WTC11 (cell line): Measurements from ENCODE around the gene AFG3L2.

Source experiments
- NR2C2 ChIP-seq: sonication (generic); formaldehyde crosslinking; IDR thresholded peaks from 2 replicates; pipeline ENCODE4 v1.8.0; 2022; ENCODE audit warnings: mild to moderate bottlenecking, missing genetic modification reagents
- PRRX2 ChIP-seq: fragments of 250-450 bp; sonication (Bioruptor Pico); IDR thresholded peaks from 2 replicates; pipeline ENCODE4 v1.8.0; 2021; ENCODE audit warnings: mild to moderate bottlenecking
- TCF7 ChIP-seq: sonication (generic); formaldehyde crosslinking; IDR thresholded peaks from 2 replicates; pipeline ENCODE4 v1.8.0; 2022; ENCODE audit warnings: mild to moderate bottlenecking, low read depth, missing genetic modification reagents, moderate library complexity
- TF ChIP-seq, protein P1 (sequence below): fragments of 200-600 bp; IDR thresholded peaks from 2 replicates; pipeline ENCODE4 v1.8.0; 2022; ENCODE audit warnings: antibody characterized with exemption
- TF ChIP-seq, protein P2 (sequence below): sonication (generic); formaldehyde crosslinking; IDR thresholded peaks from 2 replicates; pipeline ENCODE4 v1.8.0; 2023; ENCODE audit warnings: missing genetic modification reagents, mild to moderate bottlenecking, borderline replicate concordance
- TF ChIP-seq, protein P3 (sequence below): sonication (generic); formaldehyde crosslinking; IDR thresholded peaks from 2 replicates; pipeline ENCODE4 v1.8.1; 2022; ENCODE audit warnings: mild to moderate bottlenecking, moderate library complexity, missing genetic modification reagents
- TF ChIP-seq, protein P4 (sequence below): sonication (generic); formaldehyde crosslinking; IDR thresholded peaks from 2 replicates; pipeline ENCODE4 v1.8.1; 2023; ENCODE audit warnings: mild to moderate bottlenecking, moderate library complexity, missing genetic modification reagents
- TF ChIP-seq, protein P5 (sequence below): sonication (generic); formaldehyde crosslinking; IDR thresholded peaks from 2 replicates; pipeline ENCODE4 v1.8.1; 2023; ENCODE audit warnings: mild to moderate bottlenecking, missing genetic modification reagents, moderate library complexity
- TF ChIP-seq, protein P6 (sequence below): sonication (generic); formaldehyde crosslinking; IDR thresholded peaks from 2 replicates; pipeline ENCODE4 v1.8.0; 2022; ENCODE audit warnings: mild to moderate bottlenecking, missing genetic modification reagents
- TF ChIP-seq, protein P7 (sequence below): sonication (generic); formaldehyde crosslinking; IDR thresholded peaks from 2 replicates; pipeline ENCODE4 v1.8.0; 2023; ENCODE audit warnings: mild to moderate bottlenecking, missing genetic modification reagents

DNA sequence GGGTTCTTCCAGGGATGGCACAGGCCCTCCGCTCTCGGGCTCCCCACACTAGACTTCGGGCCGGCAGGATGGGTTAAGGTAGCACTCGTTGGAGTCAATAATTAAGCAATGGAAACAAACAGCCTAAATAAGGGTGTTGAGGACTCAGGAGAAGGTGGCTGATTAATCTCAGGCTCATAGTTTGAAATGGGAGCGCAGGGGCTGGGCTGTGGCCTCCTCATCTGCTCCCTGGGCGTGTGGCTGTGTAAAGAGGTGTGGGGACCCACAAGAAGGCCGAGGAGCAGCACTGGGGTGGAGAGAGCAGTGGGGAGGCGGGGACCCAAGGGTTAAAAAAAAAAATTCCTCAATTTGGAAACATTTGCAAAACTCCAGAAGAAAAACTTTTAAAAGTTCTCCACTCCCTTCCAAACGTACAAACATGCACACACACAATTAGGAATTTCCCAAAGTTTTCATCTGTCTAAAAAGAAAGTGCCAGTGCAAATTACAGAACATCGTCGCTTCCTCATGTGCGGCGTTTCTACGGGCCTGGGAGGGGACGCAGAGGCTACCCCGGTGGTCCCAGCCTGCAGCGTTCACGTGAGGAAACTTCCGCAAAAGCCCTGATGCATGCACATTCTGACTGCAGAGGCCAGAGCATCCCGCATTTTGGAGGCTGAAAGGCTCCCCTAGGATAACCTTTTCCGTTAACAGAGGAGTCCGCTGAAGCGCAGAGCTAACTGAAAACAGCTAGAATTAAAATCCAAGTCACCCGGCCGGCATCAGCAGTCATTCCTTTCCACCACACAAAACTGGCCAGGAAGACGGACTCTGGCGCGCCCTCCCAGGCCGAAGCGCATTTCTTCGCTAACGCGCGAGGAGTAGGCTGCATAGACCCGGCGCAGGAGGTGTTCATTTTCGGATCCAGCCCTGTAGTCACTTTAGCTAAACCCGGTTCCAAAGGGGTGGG is 70.0 kb downstream of the AFG3L2 start:
- TF ChIP-seq, protein P1, sequence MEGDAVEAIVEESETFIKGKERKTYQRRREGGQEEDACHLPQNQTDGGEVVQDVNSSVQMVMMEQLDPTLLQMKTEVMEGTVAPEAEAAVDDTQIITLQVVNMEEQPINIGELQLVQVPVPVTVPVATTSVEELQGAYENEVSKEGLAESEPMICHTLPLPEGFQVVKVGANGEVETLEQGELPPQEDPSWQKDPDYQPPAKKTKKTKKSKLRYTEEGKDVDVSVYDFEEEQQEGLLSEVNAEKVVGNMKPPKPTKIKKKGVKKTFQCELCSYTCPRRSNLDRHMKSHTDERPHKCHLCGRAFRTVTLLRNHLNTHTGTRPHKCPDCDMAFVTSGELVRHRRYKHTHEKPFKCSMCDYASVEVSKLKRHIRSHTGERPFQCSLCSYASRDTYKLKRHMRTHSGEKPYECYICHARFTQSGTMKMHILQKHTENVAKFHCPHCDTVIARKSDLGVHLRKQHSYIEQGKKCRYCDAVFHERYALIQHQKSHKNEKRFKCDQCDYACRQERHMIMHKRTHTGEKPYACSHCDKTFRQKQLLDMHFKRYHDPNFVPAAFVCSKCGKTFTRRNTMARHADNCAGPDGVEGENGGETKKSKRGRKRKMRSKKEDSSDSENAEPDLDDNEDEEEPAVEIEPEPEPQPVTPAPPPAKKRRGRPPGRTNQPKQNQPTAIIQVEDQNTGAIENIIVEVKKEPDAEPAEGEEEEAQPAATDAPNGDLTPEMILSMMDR = no peak
- TF ChIP-seq PRRX2 (CRISPR knock-in tag) = no peak
- TF ChIP-seq, protein P2, sequence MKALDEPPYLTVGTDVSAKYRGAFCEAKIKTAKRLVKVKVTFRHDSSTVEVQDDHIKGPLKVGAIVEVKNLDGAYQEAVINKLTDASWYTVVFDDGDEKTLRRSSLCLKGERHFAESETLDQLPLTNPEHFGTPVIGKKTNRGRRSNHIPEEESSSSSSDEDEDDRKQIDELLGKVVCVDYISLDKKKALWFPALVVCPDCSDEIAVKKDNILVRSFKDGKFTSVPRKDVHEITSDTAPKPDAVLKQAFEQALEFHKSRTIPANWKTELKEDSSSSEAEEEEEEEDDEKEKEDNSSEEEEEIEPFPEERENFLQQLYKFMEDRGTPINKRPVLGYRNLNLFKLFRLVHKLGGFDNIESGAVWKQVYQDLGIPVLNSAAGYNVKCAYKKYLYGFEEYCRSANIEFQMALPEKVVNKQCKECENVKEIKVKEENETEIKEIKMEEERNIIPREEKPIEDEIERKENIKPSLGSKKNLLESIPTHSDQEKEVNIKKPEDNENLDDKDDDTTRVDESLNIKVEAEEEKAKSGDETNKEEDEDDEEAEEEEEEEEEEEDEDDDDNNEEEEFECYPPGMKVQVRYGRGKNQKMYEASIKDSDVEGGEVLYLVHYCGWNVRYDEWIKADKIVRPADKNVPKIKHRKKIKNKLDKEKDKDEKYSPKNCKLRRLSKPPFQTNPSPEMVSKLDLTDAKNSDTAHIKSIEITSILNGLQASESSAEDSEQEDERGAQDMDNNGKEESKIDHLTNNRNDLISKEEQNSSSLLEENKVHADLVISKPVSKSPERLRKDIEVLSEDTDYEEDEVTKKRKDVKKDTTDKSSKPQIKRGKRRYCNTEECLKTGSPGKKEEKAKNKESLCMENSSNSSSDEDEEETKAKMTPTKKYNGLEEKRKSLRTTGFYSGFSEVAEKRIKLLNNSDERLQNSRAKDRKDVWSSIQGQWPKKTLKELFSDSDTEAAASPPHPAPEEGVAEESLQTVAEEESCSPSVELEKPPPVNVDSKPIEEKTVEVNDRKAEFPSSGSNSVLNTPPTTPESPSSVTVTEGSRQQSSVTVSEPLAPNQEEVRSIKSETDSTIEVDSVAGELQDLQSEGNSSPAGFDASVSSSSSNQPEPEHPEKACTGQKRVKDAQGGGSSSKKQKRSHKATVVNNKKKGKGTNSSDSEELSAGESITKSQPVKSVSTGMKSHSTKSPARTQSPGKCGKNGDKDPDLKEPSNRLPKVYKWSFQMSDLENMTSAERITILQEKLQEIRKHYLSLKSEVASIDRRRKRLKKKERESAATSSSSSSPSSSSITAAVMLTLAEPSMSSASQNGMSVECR (CRISPR knock-in tag) = no peak
- TF ChIP-seq, protein P3, sequence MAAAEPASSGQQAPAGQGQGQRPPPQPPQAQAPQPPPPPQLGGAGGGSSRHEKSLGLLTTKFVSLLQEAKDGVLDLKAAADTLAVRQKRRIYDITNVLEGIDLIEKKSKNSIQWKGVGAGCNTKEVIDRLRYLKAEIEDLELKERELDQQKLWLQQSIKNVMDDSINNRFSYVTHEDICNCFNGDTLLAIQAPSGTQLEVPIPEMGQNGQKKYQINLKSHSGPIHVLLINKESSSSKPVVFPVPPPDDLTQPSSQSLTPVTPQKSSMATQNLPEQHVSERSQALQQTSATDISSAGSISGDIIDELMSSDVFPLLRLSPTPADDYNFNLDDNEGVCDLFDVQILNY (CRISPR knock-in tag) = no peak
- TF ChIP-seq TCF7 (CRISPR knock-in tag) = no peak
- TF ChIP-seq, protein P4, sequence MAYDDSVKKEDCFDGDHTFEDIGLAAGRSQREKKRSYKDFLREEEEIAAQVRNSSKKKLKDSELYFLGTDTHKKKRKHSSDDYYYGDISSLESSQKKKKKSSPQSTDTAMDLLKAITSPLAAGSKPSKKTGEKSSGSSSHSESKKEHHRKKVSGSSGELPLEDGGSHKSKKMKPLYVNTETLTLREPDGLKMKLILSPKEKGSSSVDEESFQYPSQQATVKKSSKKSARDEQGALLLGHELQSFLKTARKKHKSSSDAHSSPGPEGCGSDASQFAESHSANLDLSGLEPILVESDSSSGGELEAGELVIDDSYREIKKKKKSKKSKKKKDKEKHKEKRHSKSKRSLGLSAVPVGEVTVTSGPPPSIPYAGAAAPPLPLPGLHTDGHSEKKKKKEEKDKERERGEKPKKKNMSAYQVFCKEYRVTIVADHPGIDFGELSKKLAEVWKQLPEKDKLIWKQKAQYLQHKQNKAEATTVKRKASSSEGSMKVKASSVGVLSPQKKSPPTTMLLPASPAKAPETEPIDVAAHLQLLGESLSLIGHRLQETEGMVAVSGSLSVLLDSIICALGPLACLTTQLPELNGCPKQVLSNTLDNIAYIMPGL (CRISPR knock-in tag) = no peak; the same call in 1 of the 2 replicates
- TF ChIP-seq NR2C2 = no peak
- TF ChIP-seq, protein P5, sequence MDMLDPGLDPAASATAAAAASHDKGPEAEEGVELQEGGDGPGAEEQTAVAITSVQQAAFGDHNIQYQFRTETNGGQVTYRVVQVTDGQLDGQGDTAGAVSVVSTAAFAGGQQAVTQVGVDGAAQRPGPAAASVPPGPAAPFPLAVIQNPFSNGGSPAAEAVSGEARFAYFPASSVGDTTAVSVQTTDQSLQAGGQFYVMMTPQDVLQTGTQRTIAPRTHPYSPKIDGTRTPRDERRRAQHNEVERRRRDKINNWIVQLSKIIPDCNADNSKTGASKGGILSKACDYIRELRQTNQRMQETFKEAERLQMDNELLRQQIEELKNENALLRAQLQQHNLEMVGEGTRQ (CRISPR knock-in tag) = no peak
- TF ChIP-seq, protein P6, sequence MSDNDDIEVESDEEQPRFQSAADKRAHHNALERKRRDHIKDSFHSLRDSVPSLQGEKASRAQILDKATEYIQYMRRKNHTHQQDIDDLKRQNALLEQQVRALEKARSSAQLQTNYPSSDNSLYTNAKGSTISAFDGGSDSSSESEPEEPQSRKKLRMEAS (CRISPR knock-in tag) = no peak
- TF ChIP-seq, protein P7, sequence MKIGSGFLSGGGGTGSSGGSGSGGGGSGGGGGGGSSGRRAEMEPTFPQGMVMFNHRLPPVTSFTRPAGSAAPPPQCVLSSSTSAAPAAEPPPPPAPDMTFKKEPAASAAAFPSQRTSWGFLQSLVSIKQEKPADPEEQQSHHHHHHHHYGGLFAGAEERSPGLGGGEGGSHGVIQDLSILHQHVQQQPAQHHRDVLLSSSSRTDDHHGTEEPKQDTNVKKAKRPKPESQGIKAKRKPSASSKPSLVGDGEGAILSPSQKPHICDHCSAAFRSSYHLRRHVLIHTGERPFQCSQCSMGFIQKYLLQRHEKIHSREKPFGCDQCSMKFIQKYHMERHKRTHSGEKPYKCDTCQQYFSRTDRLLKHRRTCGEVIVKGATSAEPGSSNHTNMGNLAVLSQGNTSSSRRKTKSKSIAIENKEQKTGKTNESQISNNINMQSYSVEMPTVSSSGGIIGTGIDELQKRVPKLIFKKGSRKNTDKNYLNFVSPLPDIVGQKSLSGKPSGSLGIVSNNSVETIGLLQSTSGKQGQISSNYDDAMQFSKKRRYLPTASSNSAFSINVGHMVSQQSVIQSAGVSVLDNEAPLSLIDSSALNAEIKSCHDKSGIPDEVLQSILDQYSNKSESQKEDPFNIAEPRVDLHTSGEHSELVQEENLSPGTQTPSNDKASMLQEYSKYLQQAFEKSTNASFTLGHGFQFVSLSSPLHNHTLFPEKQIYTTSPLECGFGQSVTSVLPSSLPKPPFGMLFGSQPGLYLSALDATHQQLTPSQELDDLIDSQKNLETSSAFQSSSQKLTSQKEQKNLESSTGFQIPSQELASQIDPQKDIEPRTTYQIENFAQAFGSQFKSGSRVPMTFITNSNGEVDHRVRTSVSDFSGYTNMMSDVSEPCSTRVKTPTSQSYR = no peak
